ENCODE measurements around the gene JPH3.

JPH3 gene

DNA sequence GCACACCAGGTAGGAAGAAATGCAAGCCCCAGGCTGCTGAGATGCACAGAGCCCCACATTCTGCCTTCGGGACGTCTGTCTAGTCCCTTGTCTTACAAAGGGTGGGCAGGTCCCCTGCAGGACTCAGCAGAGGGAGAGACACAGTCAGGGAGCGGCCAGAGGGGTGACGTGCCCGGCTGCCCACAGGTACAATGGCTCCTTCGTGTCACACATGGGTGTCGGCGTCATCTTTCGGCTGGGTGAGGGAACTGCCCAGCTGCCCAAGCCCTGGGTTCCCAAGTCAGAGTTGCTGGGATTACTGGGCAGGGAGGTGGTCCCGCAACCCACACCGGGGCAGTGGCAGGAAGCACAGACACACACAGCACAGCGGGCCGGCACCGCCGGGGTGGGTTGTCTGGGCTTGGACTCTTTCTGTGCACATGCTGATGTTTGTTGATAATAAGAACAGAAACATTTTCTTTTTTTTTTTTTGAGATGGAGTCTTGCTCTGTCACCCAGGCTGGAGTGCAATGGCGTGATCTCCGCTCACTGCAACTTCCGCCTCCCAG lies 80.6 kb downstream of the JPH3 start:
- DNase-seq = no peak

DNA sequence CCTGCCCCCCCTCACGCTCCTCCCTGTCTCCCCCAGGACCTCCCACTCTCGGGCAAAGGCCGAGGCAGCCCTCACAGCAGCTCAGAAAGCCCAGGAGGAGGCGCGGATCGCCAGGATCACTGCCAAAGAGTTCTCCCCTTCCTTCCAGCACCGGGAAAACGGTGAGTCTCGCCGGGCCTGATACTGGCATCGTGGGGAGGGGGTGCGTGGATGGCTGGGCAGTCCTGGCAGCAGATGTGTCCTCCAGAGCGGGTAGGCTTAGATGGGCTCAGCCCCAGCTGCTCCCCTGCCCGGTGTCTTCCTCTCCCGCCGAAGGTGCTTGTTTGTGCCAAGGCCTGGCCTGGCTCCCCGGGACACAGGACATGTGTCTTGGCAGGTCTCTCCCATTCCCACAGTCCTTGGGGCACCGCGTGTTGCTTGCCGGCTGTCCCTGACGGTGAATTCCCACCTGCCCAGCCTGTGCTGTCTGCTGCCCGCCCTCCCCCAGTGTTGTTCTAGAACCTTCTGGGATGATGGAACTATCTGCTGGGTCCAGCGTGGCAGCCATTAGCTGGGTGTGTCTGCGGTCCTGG lies 81.9 kb downstream of the JPH3 start:
- DNase-seq = no peak

DNA sequence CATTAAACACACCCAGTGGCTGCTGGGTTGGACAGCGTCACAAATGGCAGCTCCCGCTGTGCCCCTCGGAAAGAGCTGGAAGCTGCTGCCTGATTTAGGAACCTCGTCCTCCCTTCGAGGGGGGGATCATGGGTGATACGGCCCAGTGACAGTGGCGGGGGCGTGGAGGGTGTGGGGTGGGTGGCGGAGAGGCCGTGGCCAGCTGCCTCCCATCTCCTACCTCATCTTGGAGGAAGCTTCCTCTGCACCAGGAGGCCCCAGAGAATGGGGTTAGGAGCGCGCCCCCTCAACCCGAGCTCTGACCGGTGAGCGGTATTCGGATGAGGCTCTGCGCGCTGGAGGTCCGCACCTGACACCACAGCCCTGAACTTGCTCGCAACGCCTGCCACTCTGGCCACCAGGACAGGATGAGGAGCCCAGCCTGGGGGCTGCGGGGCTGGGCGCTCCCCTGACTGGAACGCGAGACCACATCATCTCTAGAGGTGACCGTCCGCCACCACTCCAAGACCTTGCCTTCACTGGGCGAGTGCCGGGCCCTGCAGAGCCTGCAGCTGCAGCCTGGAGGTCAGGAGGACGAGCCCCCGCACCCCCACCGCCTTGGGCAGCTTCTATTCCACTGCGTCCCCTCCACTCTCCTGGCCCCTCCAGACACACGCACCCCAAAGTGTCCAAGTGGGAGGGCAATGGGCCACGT lies 82.5 kb downstream of the JPH3 start:
- DNase-seq = no peak

DNA sequence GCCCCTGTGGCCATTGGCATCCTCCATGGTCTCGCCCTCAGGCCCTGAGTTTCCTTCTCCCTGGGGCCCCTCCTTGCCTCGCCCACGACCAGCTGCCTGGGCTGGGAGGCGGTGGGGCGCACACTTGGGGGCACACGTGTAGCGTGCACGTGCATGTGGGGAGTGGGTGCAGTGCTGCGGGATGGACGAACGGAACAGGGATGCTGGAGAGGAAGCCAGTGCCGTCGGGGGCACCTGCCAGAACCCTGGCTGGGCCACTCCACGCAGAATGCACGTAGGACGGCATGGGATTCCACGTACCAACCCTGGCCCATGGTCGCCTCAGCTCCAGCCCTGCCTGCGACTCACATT lies 83.1 kb downstream of the JPH3 start:
- no peak for DNase-seq

DNA sequence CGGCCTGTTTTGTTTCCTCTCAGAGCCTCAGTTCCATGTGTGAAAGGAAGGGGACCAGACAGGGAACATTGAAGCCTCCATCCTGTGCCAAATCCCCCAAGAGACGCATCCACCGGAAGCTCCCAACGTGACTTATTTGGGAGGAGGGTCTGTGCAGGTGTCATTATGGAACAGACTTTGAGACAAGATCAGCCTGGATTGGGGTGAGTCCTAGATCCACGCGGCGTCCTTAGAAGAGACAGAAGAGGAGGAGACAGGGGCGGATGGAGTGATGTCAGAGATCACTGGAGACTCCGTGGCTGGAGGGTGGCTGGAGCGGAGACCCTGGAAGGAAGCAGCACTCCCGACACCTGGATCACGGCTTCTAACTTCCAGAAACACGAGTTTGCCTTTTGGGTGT lies 83.5 kb downstream of the JPH3 start:
- DNase-seq = no peak

DNA sequence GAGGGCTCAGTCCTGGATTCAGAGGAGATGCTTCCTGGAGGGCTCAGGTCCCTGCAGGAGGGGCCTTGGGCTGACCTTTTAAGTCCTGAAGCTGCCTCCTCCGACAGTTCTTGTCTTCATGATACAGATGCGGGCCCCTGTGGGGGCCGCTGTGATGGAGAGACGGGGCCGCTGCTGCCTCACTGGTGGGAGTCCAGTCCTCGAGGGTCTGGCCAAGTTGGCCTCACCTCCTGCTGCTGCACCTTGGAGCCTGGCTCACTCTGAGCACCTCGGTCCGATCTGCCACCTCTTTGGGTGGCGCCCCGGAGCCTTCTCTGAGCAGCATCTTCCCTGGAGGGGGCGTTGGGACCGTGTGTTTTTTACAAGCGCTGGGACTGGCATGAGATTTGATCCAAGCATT lies 84.4 kb downstream of the JPH3 start:
- DNase-seq = no peak

DNA sequence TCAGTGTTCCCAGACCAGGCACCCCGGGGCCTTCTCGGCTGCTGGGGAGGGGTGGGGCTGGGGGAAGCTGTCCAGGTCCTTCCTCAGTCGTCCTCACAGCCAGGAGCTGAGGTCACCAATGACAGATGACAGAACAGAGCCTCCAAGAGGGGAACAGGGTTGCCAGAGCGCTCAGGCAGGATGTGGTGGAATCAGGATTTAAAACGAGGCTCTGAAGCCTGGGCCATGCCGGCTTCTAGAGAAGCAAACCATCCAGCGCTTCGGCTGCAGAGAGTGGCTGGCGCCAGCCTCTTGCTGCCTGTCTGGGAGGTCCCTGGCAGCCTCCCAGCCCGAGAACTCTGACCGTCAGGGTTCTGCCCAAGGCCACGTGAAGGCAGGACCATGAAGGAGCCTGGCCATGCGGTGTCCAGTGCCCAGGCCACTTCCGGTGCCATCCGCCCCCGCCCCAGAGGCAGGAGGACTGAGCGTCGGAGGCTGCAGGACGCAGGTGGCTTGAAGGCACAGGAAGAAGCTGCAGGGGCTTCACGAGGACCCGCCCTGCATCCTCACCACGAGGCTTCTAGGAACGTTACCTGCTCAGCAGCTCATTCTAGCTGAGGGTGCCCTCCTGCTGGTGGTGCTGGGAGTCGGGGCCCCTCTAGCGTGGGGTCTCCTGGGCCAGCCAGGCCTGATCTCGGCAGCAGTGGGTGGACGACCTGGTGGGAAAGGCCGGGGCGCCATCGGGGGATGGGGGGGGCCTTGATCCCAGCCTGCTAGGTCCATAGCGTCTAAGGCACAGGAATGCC lies 85.0 kb downstream of the JPH3 start:
- no peak for DNase-seq

DNA sequence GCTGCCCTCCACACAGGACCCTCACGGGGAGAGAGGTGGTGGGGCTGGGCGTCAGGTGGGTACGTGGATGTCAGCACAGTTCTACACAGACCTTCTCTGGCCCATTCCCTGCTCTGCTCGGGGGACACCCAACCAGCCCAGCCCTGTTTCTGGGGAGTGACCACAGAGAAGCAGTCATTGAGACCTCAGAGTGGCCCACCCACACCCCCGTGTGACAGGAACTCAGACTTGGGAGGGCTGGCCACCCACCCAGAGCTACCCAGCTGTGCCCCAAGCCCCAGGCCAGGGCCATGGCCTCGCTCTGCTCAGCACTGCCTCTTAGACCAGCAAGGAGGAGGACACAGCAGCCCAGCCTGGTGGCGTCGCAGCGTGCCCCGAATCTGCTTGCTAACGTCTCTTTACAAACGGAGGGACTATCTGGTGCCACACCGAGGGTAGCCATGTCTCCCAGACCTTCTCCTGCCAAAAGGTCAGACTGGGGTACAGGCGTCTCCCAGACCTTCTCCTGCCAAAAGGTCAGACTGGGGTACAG lies 85.8 kb downstream of the JPH3 start:
- DNase-seq = no peak

DNA sequence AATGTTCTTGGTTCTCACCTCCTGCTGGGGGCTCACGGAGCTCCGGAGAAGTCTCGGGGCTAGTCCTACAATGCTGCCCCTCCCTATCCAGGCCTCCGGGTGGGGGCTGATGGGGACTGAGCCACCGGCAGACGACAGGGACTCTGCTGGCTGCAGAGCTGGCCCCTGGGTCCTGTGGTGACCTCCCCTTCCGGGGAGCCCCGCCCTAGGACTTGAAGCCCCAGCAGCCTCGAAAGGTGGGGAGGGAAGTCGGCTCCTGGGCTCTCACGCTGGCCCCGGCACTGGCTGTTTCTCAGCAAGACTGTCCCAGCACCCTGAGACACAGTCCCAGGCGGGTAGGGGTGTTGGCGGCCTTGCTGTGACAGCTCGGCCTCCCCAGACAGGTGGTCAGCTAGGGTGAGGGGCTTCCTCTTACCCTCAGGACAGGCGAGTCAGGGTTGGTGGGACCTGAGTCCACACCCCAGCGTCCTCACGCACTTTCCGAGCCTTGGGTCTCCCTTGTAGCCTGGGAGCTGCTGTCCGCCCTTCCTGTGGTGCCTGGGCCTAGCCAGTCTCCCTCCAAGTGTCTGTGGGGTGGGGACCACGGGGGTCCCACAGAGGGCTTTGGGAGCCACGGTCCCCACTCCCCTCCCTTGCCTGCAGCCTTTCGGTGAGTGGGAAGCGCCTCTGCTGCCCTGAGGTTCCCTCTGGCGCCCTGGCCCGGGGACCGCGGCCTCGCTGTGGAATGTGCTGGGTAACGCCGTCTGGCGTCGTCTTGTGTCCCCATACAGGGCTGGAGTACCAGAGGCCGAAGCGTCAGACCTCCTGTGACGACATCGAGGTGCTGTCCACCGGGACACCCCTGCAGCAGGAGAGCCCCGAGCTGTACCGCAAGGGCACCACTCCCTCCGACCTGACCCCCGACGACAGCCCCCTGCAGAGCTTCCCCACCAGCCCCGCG lies 86.8 kb downstream of the JPH3 start:
- DNase-seq = no peak

DNA sequence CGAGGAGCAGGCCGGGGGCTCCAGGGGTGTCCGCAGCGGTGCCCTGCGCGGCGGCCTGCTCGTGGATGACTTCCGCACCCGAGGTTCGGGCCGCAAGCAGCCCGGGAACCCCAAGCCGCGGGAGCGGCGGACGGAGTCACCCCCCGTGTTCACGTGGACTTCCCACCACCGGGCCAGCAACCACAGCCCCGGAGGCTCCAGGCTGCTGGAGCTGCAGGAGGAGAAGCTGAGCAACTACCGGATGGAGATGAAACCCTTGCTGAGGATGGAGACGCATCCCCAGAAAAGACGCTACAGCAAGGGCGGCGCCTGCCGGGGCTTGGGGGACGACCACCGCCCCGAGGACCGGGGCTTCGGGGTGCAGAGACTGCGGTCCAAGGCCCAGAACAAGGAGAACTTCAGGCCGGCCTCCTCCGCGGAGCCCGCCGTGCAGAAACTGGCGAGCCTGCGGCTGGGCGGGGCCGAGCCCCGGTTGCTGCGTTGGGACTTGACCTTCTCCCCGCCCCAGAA lies 87.7 kb downstream of the JPH3 start:
- DNase-seq = no peak

DNA sequence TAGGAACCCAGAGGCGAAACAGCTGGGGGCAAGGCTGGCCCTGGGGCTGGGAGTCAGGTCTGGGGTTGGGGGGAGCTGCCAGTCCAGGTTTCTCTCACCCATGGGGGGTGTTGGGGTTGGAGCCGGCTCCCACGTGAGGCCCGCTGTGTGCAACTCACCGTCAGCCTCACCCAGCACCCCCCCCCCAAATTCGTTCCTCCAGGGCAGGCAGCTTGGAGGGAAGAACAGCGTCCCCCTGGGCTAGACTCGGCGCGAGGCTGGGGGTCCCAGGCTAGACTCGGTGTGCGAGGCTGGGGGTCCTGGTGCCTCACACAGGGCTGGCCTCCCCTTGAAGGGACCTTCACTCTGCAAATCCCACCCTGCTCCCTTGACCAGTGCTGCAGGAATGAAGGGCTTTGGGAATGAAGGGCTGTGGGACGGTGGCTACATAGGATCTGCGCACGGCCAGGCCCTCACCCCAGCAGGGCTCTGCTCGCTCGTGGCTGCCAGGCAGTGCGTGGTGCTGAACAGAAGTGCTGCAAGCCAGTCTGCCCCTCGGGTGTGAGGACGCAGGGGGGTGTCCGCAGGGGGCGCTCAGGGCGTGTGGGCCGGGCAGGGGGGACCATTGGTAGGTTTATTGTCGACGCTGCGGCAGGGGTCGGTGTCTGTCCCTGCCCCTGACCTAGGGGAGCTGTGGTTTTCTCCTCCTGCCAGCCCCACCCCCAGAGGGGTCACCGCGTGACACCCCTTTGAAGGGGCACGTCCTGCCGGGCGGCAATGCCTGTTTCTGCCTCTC lies 88.8 kb downstream of the JPH3 start:
- no peak for DNase-seq

DNA sequence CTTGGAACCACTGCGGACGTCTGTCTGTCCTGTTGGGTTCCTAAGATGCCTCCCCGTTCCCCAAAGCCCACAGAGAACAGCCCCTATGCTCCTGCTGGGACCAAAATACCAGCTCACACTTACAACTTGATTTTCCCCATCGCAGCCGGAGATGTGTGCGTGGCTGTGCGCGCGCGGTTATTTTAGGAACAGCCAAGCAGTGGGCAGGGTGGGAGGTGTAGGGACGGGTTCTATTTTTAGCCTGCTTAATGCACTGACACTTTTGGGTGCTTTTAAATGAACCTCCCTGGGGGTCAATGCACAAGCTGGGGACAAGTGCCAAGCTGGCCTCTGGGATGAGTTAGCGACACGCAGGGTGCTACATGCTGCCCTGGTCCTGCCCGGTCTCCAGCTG lies 89.4 kb downstream of the JPH3 start:
- DNase-seq = no peak

DNA sequence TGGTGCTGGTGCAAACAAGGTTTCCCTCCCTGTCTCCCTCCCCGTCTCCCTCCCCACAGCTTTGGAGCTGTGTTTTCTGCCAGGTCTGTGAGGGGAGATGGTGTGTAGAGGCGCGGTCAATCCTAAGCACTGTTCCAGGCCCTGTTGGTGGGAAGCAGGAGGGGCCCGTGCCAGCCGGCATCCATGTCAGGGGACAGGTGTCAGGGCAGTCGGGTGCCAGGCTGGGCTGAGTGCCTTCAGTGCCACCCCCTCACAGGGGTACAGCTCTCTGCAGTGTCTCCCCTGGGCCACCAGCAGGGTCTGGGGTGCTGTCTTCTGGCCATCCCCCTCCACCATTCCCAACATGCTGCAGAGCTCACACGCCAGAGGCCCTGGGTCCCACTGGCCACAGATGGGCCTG lies 89.9 kb downstream of the JPH3 start:
- DNase-seq = no peak

DNA sequence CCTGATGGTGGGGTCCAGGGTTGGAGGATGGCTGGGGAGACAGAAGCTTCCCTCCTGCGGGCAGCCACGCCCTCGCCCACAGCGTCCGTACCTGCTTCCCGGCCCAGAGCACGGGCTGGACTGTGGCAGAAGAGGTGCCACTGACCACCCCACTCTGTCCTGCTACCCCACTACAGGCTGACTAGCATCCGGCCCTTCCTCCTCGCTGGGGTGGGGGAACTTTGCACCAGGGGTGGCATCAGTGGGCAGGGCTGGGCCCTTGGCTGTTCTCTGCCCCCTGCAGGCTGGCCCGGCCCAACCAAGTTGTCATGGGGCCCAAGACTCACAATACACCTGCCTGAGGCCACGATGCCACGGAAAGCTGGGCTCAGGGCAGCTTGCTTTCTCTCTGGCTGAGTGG lies 90.4 kb downstream of the JPH3 start:
- DNase-seq = no peak

DNA sequence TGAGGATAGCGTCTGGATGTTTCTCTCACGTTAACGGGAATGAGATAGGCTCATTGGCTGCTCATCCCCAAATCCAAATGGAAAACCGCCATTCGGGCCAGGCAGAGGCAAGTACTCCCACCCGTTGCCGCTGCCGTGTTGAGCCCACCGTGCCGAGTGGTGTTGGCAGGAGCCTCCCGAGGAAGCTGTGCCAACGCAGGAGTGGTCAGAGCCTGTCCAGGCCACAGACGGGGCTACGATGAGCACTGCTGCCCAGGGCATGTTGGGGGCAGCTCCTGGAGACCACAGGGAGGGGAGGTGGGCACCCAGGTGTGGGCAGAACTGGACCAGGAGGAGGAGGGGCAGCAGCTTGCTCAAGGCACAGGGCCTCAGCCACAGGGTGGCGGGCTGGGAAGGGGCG lies 91.5 kb downstream of the JPH3 start:
- DNase-seq = no peak

DNA sequence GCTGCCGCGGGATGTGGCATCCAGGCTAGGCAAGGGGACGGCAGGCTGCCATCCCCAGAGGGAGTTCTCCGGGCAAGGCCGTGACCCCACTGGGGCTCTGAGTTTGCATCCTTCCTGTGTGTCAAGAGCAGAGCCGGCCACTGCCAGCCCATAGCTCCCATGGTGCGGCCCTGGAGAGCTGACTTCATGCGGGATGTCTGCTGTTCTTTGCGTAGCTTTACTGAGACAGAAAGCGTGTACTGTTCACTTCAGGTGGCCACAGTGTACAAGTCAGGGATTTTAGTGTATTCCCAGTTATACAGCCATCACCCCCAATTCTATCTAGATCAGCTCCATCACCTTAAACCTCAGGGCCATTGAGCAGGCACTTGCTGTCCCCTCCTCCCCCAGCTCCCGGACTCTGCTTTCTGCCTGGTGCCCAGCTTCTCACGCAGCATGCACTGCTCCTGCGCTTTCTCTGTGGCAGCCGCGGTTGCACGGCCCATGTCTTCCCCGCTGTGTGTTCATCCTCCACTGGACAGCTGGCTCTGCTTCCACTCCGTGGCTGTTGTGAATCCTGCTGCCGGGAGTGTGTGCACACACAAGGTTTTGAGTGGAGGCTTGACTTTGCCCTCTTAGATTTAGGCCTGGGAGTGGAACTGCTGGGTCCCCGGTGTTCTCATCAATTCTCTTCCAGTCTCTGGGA lies 92.3 kb downstream of the JPH3 start:
- DNase-seq = no peak

DNA sequence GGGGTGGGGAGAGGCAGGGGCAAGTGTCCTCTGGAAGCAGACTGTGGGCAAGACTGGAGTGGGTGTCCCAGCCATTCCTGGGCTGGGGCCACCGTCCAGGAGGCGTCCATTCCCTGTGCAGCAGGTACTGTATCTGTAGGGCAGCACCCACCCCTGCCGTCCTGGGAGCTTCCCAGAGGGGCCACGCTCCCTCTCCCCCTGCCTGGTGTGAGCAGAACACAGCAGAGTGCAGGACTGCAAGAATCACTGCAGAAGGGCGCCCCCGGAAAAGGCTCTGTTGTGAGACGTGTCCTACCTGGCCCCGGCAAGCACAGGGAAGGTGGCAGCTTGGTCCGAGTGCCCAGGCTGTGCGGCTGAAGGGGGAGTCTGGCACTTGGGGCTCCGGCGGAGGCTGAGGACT lies 93.2 kb downstream of the JPH3 start:
- DNase-seq = no peak

DNA sequence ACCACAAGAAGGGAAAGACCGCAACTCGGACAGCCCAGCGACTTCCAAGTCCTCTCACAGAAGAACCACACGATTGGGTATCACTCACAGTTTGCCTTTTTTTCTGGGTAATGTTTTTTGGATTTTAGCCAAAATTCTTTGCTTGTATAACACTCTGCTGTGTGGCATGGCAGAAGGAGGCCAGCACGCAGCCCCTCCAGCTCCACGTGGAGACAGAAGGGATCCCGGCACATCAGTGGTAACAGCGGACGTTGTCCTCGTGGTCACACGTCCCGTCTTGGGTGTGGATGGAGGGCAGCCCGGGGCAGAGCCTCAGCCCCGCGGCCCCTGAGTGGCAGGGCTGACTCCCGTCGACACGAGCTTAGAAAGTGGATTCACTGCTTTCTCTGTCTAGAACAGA lies 94.4 kb downstream of the JPH3 start:
- no peak for DNase-seq

DNA sequence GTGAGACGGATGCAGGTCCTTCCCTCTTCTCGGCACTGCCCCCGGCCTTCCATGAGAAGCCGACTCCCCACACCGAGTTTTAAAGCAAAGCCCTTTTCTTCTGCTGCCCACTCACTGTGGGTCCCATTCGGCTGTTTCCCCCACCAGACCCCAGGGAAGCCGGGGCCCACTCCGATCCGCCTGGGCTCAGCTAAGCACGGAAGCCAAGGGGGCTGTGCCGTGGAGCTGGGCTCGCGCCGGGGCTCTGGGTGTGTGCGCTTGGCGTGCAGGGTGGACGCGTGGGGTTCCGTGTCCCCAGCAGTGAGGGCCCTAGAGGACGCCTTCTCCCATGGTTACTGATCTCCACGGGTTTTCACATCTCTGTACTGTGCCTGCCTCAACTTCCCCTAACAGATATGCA lies 94.9 kb downstream of the JPH3 start:
- no peak for DNase-seq

DNA sequence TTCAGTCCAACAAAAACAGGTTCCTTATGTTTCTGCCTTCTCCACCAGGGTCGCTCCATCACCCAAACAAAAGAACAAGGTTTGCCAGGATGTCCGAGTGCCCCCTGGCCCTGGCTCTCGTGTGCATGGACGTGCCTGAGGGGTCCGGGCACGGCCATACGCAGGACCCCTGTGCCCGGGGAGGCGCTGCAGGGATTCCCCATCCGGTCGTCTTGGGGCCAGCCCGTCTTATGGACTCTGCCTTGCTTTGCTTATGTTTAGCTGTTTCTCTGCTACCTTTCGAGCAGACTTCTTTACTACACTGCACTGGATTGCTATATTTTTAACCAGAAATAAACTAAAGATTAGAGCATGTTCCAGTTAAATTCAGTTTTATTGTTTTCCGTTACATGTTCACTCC lies 95.5 kb downstream of the JPH3 start:
- no peak for DNase-seq

DNA sequence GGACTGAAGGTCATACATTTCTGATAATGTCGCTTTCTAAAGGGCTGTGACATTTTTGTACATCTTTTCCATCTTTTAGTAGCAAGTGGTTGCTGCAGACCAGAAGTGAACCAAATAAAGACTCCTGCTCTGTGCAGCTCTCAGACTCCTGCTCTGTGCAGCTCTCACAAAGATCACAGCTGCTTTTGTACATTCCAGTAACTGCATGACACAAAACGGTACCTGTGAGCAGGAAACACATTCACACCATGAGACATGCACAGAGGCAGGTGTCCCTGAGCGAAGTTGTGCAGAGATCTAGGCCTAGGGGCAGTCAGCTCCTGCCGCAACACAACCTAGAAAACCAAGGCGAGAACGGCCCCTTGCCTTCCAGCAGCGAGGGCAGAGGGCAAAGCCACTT lies 95.9 kb downstream of the JPH3 start:
- DNase-seq = no peak
